ENCODE measurements around the gene CNTN5.

The CNTN5 gene

DNA sequence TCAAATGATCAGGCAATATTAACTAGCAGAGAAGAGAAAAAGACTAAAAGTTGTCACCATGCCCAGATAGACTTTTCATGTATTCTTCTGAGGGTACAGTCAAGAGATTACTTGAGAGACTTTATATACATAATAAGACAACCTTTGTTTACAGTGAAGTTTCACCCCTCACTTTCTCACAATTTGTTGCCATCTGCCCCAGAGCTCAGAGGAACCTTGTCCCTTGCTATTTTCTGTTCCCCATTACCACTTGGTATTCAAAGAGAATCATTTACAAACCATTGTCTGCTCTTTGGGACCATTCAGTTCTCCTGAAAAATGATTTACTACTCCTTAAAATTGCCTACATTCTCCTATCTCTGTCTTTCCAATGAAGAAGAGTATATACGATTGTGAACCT lies 544.6 kb downstream of the CNTN5 start:
- TF ChIP-seq EGR1 (IDR thresholded peaks at IDR 0.05) (no peak), TCF12 (IDR thresholded peaks at IDR 0.05; ENCODE audit: low read depth) (no peak), NFIC (IDR thresholded peaks at IDR 0.05) (no peak), RAD21 (IDR thresholded peaks at IDR 0.05; ENCODE audit: low read depth) (no peak), ZBTB7A (IDR thresholded peaks at IDR 0.05; ENCODE audit: low read depth) (no peak), TAF1 (IDR thresholded peaks at IDR 0.05; ENCODE audit: low read depth) (no peak), FOXM1 (IDR thresholded peaks at IDR 0.05; ENCODE audit: borderline replicate concordance, low read depth) (no peak), YY1 (IDR thresholded peaks at IDR 0.05; ENCODE audit: low read depth) (no peak), EP300 (IDR thresholded peaks at IDR 0.05; ENCODE audit: borderline replicate concordance) (no peak), TEAD4 (IDR thresholded peaks at IDR 0.05) (no peak), CEBPB (IDR thresholded peaks at IDR 0.05) (no peak)
- TF ChIP-seq, protein P1, sequence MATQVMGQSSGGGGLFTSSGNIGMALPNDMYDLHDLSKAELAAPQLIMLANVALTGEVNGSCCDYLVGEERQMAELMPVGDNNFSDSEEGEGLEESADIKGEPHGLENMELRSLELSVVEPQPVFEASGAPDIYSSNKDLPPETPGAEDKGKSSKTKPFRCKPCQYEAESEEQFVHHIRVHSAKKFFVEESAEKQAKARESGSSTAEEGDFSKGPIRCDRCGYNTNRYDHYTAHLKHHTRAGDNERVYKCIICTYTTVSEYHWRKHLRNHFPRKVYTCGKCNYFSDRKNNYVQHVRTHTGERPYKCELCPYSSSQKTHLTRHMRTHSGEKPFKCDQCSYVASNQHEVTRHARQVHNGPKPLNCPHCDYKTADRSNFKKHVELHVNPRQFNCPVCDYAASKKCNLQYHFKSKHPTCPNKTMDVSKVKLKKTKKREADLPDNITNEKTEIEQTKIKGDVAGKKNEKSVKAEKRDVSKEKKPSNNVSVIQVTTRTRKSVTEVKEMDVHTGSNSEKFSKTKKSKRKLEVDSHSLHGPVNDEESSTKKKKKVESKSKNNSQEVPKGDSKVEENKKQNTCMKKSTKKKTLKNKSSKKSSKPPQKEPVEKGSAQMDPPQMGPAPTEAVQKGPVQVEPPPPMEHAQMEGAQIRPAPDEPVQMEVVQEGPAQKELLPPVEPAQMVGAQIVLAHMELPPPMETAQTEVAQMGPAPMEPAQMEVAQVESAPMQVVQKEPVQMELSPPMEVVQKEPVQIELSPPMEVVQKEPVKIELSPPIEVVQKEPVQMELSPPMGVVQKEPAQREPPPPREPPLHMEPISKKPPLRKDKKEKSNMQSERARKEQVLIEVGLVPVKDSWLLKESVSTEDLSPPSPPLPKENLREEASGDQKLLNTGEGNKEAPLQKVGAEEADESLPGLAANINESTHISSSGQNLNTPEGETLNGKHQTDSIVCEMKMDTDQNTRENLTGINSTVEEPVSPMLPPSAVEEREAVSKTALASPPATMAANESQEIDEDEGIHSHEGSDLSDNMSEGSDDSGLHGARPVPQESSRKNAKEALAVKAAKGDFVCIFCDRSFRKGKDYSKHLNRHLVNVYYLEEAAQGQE (IDR thresholded peaks at IDR 0.05; ENCODE audit: low read depth) = no peak
- TF ChIP-seq, protein P2, sequence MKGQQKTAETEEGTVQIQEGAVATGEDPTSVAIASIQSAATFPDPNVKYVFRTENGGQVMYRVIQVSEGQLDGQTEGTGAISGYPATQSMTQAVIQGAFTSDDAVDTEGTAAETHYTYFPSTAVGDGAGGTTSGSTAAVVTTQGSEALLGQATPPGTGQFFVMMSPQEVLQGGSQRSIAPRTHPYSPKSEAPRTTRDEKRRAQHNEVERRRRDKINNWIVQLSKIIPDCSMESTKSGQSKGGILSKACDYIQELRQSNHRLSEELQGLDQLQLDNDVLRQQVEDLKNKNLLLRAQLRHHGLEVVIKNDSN (IDR thresholded peaks at IDR 0.05) = no peak

DNA sequence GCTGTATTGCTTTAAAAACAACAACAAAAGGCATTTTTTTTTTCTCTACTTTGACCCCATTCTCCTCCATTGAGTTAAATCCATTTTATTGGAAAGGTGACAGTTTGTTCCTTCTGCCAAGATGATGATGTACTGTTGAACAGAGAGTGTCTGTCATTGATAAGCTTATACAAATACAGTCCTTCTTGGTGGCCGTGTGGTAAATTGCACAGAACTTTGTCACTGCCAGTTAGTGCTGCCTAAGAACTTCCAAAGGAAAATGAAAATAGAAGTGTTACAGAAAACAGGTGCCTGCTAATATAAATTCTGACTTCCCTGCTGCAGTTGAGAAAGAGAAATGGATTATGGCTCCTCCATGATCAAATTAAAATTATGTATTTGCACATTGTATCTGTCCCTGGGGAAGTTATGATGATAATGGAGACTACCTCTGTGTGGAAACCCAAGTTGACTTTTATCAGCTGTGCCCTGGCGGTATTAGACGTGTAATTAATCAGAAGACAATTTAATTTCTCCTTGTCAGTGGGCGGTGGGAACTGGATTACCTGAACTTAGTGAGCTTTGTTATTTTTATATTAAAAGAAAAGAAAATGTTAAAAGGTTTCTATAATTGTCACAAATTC lies 546.7 kb downstream of the CNTN5 start:
- TF ChIP-seq RAD21 (IDR thresholded peaks at IDR 0.05; ENCODE audit: low read depth) (no peak), EP300 (IDR thresholded peaks at IDR 0.05; ENCODE audit: borderline replicate concordance) (no peak)

DNA sequence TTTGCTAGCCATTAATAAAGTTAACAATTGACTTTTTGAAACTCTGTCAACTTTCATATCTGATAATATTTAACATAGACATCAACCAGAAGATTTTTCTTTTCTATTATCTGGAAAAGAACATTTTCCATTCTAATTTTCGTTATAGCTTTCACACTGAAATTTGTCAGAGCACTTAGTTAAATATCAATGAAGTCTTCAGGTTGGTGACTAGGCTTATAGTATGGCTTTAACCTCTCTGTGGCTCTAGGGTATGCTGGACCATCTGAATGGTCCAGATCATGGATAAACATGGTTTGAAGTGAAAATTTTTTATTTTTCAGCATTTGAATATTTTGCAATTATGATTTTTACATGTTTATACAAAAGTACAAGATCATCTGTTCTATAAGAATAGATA lies 548.1 kb downstream of the CNTN5 start:
- no peak for TF ChIP-seq EGR1 (IDR thresholded peaks at IDR 0.05)
- TF ChIP-seq YY1 (IDR thresholded peaks at IDR 0.05; ENCODE audit: low read depth) = no peak
- no peak for TF ChIP-seq FOXM1 (IDR thresholded peaks at IDR 0.05; ENCODE audit: borderline replicate concordance, low read depth)
- TF ChIP-seq ZBTB7A (IDR thresholded peaks at IDR 0.05; ENCODE audit: low read depth) = no peak
- TF ChIP-seq CEBPB (IDR thresholded peaks at IDR 0.05) = no peak
- TF ChIP-seq TCF12 (IDR thresholded peaks at IDR 0.05; ENCODE audit: low read depth) = no peak
- TF ChIP-seq, protein P3, sequence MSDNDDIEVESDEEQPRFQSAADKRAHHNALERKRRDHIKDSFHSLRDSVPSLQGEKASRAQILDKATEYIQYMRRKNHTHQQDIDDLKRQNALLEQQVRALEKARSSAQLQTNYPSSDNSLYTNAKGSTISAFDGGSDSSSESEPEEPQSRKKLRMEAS (IDR thresholded peaks at IDR 0.05) = no peak
- TF ChIP-seq, protein P2 (IDR thresholded peaks at IDR 0.05) = no peak
- no peak for TF ChIP-seq EP300 (IDR thresholded peaks at IDR 0.05; ENCODE audit: borderline replicate concordance)
- TF ChIP-seq NFIC (IDR thresholded peaks at IDR 0.05) = no peak
- TF ChIP-seq RAD21 (IDR thresholded peaks at IDR 0.05; ENCODE audit: low read depth) = no peak
- TF ChIP-seq TEAD4 (IDR thresholded peaks at IDR 0.05) = no peak
- TF ChIP-seq, protein P1 (IDR thresholded peaks at IDR 0.05; ENCODE audit: low read depth) = no peak
- no peak for TF ChIP-seq TAF1 (IDR thresholded peaks at IDR 0.05; ENCODE audit: low read depth)
- no peak for TF ChIP-seq CREB1 (IDR thresholded peaks at IDR 0.05; ENCODE audit: low read depth)

DNA sequence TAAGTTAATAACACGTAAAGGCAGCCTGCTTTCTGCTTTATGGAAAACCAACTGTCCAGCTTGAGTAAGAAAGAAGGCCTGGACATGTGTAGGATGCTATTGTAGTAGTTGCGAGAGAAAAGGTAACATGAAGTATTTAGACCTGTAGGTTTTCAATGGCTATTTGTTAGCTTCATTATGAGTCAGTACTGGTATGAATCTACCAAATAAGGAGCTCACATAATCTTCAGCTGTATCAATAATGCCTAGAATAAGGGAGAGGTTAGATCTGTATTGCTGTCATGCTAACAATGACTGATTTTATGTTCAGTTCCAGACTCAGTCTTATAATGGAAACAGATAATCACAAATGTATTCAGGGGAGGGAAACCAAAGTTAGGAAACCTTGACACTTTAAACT lies 550.3 kb downstream of the CNTN5 start:
- no peak for TF ChIP-seq RAD21 (IDR thresholded peaks at IDR 0.05; ENCODE audit: low read depth)
- no peak for TF ChIP-seq CREB1 (IDR thresholded peaks at IDR 0.05; ENCODE audit: low read depth)
- TF ChIP-seq, protein P1 (IDR thresholded peaks at IDR 0.05; ENCODE audit: low read depth) = no peak
- TF ChIP-seq TCF12 (IDR thresholded peaks at IDR 0.05; ENCODE audit: low read depth) = no peak
- TF ChIP-seq TEAD4 (IDR thresholded peaks at IDR 0.05) = no peak
- no peak for TF ChIP-seq EGR1 (IDR thresholded peaks at IDR 0.05)
- TF ChIP-seq FOXM1 (IDR thresholded peaks at IDR 0.05; ENCODE audit: borderline replicate concordance, low read depth) = no peak
- no peak for TF ChIP-seq NFIC (IDR thresholded peaks at IDR 0.05)
- no peak for TF ChIP-seq YY1 (IDR thresholded peaks at IDR 0.05; ENCODE audit: low read depth)
- no peak for TF ChIP-seq CEBPB (IDR thresholded peaks at IDR 0.05)

DNA sequence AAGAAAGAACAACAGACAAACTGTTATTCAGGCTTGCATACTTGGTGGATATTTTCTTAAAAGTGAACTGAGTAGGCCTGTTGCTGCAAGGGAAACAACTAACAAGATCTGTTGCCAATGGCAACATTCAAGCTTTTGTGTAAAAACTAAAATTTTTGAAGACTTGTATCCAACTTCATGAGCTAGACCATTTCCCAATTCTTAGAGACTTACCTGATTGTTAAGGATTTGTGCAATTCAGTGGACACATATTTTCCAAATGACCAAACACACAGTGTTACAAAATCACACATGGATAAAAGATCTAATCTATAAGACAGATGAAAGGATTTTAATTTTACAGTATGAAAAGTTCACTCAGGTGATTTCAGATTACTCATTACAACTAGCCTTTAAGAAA lies 564.1 kb downstream of the CNTN5 start:
- TF ChIP-seq CEBPB (IDR thresholded peaks at IDR 0.05) = no peak
- no peak for TF ChIP-seq FOXM1 (IDR thresholded peaks at IDR 0.05; ENCODE audit: borderline replicate concordance, low read depth)
- TF ChIP-seq, protein P1 (IDR thresholded peaks at IDR 0.05; ENCODE audit: low read depth) = no peak
- TF ChIP-seq TEAD4 (IDR thresholded peaks at IDR 0.05) = no peak
- TF ChIP-seq, protein P2 (IDR thresholded peaks at IDR 0.05) = no peak
- no peak for TF ChIP-seq YY1 (IDR thresholded peaks at IDR 0.05; ENCODE audit: low read depth)
- TF ChIP-seq NFIC (IDR thresholded peaks at IDR 0.05) = no peak
- TF ChIP-seq, protein P3 (IDR thresholded peaks at IDR 0.05) = no peak

All from Ishikawa (cell line).